GM19372 (cell line): ENCODE data around the gene TMEM43.
"Not testable (repeated sequence)": the region's sequence is repeated elsewhere in the genome, so short reads cannot be mapped to it uniquely, and the experiment has no call there.

Experiments used
- ATAC-seq: cut with Tn5 transposase; IDR thresholded peaks from one replicate; pipeline ENCODE4 v1.9.1; 2021; ENCODE audit warnings: mild to moderate bottlenecking, low read depth, moderate library complexity; ENCODE audit not compliant: unreplicated experiment

The TMEM43 gene

DNA sequence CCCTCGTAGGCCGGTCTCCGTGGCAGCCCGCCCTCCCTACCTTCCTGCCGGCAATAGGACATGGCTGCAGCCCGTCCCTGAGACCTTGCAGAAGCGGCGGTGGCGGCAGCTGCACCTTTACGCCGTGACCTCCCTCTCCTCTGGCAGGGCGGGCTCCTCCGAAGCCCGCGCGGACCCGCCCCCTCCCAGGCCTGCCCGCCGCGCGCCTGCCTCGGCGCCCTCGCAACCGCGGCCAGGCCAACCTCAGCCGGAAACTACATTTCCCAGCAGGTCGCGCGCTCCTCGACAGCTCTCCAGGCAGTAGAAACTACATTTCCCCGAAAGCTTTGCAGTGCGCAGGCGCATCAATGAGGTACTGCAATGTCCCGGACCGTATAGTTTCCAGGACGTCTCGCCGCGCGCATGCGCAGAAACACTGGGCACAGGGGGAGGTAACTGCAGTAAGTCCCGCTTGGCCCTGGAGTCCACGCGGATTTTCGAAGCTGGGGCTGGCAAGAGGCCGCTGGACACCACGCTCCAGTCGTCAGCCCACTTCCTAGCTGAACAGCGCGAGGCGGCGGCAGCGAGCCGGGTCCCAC, at the start of gene TMEM43, which contains the start of gene CHCHD4:
TMEM43 (plus strand) TSS at position 438 of the 578 bp plus-strand sequence. CDS start 142 bp downstream, outside the sequence.
CHCHD4 (minus strand) TSS at position 256 of the 578 bp plus-strand sequence; CDS start at position 62, 194 bp downstream.
- peak; percentile 87 for ATAC-seq

DNA sequence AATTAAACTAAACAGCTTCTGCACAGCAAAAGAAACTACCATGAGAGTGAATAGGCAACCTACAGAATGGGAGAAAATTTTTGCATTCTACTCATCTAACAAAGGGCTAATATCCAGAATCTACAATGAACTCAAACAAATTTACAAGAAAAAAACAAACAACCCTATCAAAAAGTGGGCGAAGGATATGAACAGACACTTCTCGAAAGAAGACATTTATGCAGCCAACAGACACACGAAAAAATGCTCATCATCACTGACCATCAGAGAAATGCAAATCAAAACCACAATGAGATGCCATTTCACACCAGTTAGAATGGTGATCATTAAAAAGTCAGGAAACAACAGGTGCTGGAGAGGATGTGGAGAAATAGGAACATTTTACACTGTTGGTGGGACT, 49.6 kb upstream of the TMEM43 start:
- not testable (repeated sequence) for ATAC-seq

- ATAC-seq: no peak
Measured at GRCh38 chr3:14077310-14077709, 47.5 kb upstream of the TMEM43 start.

DNA sequence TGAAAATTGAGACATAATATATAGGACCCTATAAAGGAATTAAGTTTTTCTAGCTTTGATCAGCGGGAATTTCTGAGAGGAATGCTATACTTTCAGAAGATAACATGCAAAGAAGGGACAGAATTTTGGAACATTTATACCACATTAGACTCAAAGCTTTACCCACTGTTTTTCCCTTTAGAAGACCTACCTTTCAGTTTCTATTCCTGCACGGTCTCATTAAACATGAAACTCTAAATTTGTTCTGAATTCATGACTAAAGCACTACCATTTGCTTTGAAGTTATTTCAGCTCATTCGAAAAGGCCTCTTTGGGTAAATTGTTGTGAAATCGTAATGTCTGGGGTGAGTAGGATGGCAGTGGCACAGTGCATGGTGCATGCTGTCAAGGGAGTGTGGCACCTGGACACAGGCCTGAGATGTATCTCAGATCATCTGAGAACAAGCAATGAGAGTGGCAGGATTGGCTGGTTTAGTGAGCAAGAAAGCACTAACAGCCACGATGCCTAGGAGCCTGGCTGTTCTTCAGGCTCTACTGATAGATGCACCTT, 42.7 kb upstream of the TMEM43 start:
- no peak for ATAC-seq

- not testable (repeated sequence) for ATAC-seq
Measured at GRCh38 chr3:14087461-14087860, 37.4 kb upstream of the TMEM43 start.

GRCh38 chr3:14091959-14092358, 32.9 kb upstream of the TMEM43 start:
- not testable (repeated sequence) for ATAC-seq

GRCh38 chr3:14092464-14092863, 32.4 kb upstream of the TMEM43 start:
- no peak for ATAC-seq

DNA sequence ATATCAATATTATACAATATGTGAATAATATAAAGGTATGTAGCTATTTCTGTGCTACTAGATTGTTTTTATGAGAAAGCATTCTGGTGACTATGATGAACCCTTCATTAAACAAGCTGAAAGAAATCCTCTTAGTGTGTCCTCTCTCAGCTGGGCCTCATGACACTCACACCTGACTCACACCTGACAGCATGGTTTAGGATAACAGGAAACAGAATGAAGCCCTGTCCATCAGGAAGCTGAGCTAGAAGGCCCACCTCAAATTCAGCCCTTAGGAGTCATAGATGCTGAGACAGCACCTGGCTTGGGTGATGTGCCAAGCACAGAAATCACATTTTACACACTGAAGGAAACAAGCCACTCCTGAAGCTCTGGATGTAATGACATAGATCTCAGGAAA, 31.0 kb upstream of the TMEM43 start:
- ATAC-seq: no peak

DNA sequence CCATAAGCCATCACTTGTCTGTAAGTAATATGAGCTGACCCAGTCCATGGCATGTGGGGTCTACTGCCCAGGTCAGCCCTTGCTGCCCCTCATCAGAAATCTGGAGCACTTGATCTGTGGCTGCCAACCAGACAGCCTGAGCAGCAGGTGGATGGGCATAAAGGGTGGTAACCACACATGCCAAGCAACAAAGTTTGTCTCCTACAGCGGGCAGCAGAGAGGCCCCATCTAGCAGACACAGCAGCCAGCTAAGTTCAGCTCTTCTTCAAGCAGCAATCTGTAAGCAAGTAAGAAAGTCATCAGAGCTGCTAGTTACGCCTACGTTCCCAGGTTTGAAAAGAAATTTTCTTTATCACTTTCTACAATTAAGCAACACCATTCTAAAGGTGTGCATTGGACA, 28.1 kb upstream of the TMEM43 start:
- ATAC-seq: no peak

DNA sequence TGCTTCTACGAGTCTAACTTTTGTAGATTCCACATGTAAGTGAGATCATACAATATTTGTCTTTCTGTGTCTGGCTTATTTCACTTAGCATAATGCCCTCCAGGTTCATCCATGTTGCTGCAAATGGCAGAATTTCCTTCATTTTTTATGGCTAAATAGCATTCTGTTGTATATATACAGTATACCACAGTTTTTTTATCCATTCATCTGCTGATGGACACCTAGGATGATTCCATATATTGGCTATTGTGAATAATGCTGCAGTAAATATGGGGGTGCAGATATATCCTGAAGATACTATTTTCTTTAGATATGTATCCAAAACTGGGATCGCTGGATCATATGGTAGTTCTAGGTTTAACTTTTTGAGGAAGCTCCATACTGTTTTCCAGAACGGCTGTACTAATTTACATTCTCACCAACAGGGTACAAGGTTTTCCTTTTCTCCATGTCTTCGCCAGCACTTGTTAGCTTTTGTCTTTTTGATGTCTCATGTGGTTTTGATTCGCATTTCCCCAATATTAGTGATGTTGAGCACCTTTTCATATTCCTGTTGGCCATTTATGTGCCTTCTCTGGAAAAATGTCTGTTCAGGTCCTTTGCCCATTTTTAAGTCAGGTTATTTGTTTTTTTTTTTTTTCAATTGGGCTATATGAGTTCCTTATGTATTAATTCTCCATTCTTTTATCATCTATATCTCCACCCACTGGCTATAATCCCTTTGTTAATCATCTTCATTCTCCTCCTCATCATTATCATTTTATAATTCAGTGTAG, 27.0 kb upstream of the TMEM43 start:
- no peak for ATAC-seq

DNA sequence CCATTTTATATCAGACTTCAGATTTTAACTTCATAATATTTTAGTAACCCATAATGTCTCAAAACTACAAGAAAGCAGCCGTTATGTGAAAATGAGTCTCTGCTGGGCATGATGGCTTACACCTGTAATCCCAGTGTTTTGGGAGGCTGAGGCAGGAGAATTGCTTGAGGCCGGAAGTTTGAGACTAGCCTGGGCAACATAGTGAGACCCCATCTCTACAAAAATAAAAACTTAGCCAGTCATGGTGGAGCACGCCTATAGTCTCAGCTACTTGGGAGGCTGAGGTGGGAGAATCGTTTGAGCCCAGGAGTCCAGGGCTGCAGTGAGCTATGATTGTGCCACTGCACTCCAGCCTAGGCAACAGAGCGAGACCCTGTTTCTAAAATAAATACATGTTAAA, 15.0 kb upstream of the TMEM43 start:
- ATAC-seq: not testable (repeated sequence)

- no peak for ATAC-seq
Measured at GRCh38 chr3:14110699-14111098, 14.2 kb upstream of the TMEM43 start.

GRCh38 chr3:14113965-14114635, 10.8 kb upstream of the TMEM43 start:
- ATAC-seq: no peak

- ATAC-seq: no peak
Measured at GRCh38 chr3:14117468-14118399, 7.1 kb upstream of the TMEM43 start.

DNA sequence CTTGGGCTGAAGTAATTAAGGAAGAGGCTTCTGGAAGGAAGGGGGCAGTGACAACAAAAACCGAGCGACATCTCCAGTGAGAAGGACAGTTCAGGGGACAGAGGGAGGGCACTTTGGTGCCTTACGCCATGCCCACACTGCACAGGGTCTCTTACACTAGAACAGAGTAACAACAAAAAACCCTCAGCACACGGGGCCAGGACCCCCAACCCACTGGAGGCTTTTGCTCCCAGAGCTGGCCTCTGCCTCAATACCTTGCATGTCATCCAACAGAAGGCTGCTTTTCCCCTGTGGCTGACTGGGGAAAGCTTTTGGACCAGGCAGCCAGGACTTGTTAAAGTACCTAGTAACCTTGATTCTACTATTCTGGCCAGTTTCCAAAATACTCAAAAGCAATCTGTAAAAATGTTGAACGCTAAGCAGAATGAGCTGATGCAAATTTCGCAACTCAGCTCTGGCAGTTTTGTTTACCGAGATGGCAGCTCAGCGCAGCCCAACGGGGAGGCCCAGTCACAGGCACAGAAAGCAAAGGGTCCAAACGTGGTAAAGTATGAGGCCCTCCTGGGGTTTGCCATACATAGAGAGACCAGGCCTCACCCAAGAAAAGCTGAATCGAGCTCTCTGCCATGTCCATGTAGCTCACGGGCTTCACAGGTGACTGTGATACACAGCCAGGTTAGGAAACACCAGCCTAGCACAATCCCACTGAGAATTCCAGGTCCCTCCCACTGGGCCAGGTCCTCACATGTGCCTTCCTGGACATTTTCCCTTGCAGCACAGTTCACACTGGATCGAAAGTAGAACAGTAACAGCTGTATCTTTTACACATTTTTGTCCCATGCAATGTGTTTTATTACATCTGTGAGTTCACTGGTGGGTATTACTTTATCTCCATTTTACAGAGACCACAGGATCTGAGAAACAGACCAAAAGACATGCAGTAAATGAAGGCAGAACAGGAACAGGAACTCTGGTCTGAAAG, 6.2 kb upstream of the TMEM43 start:
- ATAC-seq: no peak

- ATAC-seq: no peak
Measured at GRCh38 chr3:14119651-14120050, 5.2 kb upstream of the TMEM43 start.

DNA sequence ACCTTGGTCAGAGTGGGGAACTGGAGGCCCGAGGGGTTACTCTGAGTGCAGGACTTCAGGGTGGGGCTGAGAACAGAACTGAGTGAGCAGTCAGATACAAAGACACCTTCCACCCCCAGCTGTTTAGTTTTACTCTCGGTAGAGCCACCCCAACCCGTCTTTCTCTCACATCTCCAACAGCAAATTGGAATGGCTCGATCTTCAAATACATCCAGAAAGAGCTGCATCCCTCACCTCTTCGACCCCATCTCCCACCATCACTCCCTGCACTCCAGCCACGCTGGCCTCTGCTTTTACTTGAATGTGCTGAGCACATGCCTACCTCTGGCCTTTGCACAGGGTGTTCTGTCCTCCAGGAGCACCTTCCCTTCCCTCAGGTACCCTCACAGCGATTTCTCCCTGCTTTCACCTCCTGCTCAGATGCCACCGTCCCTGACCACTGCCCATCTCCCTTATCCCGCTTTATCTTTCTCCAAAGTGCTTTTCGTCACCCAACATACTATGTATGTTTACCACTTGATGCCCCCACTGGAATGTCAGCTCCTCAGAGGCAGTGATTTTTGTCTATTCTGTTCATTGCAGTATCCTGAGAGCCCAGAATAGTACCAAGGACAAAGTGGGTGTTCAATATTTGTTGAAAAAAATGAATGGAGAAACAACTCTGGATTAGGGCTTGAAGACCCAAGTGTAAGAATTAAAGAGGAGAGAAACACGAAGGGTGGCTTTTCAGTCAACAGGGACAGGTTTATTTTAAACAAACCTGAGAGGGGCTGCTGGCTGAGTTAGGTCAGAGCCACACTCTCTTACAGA, 4.5 kb upstream of the TMEM43 start:
- ATAC-seq: no peak

- not testable (repeated sequence) for ATAC-seq
Measured at GRCh38 chr3:14120921-14121448, 3.9 kb upstream of the TMEM43 start.
